Measurements from ENCODE around the gene SPATA19.

DNA sequence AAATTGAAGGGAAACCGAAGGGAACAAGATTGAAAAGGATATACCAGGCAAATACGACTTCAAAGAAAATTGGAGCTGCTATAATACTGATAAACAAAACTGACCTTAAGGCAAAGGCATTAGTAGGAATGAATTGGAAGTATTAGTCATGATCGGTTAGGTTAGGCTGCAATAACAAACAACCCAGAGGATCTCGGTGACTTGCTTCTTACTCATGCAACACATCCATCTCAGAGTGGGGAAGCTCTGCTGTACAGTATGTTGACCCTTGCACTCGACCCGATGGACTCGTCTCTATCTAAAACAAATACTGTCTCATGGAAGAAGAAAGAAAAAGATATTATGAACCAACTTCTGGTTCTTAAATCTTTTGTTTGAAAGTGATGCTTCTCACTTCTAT lies 42.3 kb downstream of the SPATA19 start:
- TF ChIP-seq REST (IDR thresholded peaks at IDR 0.05) (no peak), SP1 (IDR thresholded peaks at IDR 0.05) (no peak), CTCF (IDR thresholded peaks at IDR 0.05; ENCODE audit: low read depth, low read length, missing input control) (no peak), EGR1 (IDR thresholded peaks at IDR 0.05; ENCODE audit: low read depth in 2 of 2) (no peak), YY1 (IDR thresholded peaks at IDR 0.05) (no peak), NR2F2 (IDR thresholded peaks at IDR 0.05) (no peak), JUND (IDR thresholded peaks at IDR 0.05) (no peak), RAD21 (IDR thresholded peaks at IDR 0.05) (no peak), TAF1 (conservative IDR thresholded peaks at IDR 0.05) (no peak), ATF3 (IDR thresholded peaks at IDR 0.05) (no peak), ZBTB33 (IDR thresholded peaks at IDR 0.05) (no peak), GABPA (IDR thresholded peaks at IDR 0.05 in 1 of 2, conservative IDR thresholded peaks at IDR 0.05 in 1 of 2) (no peak)

All from liver (tissue), 3 donors.